ENCODE data around the gene ZSCAN10. TPM values are rescaled to one million over a fixed set of nuclear protein-coding genes. Genes with fewer than 3 reads are reported as not detected.

The ZSCAN10 gene
- total and polyA plus RNA-seq, 2 of the 13 experiments (the other 11 are each of a cell fraction or from before 2014, with no cell fraction given), result not detected

GRCh38 chr16:3123986-3124886 is 25.1 kb upstream of the ZSCAN10 start (continued):
- TF ChIP-seq CSRNP2 (CRISPR knock-in tag; conservative IDR thresholded peaks at IDR 0.05; ENCODE audit: low read depth) (no peak), ZMYM3 (CRISPR knock-in tag; IDR thresholded peaks at IDR 0.05) (no peak), ZFP36L2 (CRISPR knock-in tag; IDR thresholded peaks at IDR 0.05) (no peak), DR1 (CRISPR knock-in tag; IDR thresholded peaks at IDR 0.05) (peak; percentile 76; the same call in 1 of the 2 replicates), DDIT3 (CRISPR knock-in tag; IDR thresholded peaks at IDR 0.05) (no peak), SSRP1 (CRISPR knock-in tag; IDR thresholded peaks at IDR 0.05) (peak; percentile 80; the same call in 1 of the 2 replicates), DMAP1 (CRISPR knock-in tag; IDR thresholded peaks at IDR 0.05) (0 out of 2 replicates have a peak, but pooled peaks have one; percentile 32), HOMEZ (CRISPR knock-in tag; IDR thresholded peaks at IDR 0.05; ENCODE audit: low read depth) (no peak), ZNF33B (CRISPR knock-in tag; IDR thresholded peaks at IDR 0.05) (peak; percentile 81), ZBTB4 (CRISPR knock-in tag; IDR thresholded peaks at IDR 0.05; ENCODE audit: borderline replicate concordance) (no peak), AFF4 (CRISPR knock-in tag; IDR thresholded peaks at IDR 0.05) (no peak), DZIP1 (CRISPR knock-in tag; IDR thresholded peaks at IDR 0.05) (peak; percentile 84; the same call in 1 of the 2 replicates), ZBTB1 (CRISPR knock-in tag; IDR thresholded peaks at IDR 0.05; ENCODE audit: borderline replicate concordance) (no peak), ZNF660 (CRISPR knock-in tag; IDR thresholded peaks at IDR 0.05; ENCODE audit: borderline replicate concordance, low read depth) (no peak)
